Stimulated activated CD8-positive, alpha-beta memory T cell treated with anti-CD3 and anti-CD28 coated beads, Interleukin-2, amount 100 ng/mL, for 48 hours (primary cell): ENCODE results near the gene SIVA1.

Experiments used
- DNase-seq, 2 donors: peaks; one replicate each; pipeline ENCODE4 v3.0.0-alpha.2; 2020; ENCODE audit warnings: low read depth in 2 of 2

Gene SIVA1, protein sequence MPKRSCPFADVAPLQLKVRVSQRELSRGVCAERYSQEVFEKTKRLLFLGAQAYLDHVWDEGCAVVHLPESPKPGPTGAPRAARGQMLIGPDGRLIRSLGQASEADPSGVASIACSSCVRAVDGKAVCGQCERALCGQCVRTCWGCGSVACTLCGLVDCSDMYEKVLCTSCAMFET

DNA sequence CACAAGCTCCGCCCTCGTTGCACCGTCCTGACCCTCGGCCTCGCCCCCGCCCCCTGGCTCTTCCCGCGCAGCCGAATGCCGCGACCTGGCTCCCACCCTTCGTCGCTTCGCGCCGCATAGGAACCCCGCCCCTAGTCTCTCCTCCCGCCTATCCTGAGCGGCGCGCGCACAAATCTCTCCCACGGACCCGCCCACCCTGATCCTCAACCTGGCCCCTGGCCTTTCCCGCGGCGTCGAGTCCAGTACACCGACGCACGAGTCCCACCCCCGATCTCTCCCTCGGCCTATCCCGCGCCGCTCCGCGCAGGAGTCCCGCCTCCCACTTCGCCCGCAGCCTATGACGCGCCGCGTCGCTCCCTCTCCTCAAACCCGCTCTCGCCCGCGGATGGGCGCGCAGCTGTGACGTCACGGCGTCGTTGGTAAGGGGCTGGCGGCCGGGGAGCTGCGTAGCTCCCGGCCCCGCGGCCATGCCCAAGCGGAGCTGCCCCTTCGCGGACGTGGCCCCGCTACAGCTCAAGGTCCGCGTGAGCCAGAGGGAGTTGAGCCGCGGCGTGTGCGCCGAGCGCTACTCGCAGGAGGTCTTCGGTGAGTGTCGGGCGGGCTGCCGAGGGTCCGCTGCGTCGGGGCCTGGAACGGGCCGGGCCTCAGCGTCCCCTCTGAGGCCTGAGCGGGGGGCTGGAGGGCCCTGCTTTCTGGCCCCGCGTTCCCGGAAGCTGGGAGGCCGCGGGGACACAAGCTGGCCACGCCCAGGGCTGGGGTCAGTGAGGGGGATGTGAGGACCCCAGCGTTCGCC, at the start of gene SIVA1:
TSS of gene SIVA1 (plus strand) at position 413 of the 793 bp plus-strand sequence. CDS start at position 468, 55 bp downstream.
- DNase-seq = peak; percentile 99 to 100

DNA sequence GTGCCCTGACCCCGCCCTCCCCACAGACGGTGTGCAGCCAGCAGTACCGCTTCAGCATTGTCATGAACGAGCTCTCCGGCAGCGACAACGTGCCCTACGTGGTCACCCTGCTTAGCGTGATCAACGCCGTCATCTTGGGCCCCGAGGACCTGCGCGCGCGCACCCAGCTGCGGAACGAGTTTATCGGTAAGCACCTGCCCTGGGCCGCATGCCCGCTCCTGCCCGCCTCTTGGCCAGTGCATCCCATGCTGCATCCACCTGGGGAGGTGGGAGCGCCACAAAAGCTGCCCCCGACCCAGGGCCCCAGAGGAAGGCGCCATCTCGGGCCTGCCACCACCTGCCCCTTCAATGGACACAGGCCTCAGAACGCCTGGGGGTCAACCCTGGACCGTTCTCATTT, 49.7 kb upstream of the SIVA1 start:
- DNase-seq = no peak

DNA sequence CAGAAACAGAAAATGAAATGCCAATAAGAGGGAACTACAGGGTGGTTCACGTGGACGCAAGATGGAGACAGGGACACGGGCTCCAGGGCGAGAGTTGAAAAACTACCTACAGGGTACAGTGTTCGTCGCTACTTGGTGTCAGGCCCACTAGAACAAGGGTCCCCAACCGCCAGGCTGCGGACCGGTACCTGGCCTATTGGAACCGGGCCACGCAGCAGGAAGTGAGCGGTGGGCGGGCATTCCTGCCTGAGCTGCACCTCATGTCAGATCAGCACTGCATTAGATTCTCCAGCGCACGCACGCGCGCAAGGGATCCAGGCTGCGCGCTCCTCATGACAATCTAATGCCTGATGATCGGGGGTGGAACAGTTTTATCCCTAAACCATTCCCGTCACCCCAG, 48.7 kb upstream of the SIVA1 start:
- DNase-seq = no peak

DNA sequence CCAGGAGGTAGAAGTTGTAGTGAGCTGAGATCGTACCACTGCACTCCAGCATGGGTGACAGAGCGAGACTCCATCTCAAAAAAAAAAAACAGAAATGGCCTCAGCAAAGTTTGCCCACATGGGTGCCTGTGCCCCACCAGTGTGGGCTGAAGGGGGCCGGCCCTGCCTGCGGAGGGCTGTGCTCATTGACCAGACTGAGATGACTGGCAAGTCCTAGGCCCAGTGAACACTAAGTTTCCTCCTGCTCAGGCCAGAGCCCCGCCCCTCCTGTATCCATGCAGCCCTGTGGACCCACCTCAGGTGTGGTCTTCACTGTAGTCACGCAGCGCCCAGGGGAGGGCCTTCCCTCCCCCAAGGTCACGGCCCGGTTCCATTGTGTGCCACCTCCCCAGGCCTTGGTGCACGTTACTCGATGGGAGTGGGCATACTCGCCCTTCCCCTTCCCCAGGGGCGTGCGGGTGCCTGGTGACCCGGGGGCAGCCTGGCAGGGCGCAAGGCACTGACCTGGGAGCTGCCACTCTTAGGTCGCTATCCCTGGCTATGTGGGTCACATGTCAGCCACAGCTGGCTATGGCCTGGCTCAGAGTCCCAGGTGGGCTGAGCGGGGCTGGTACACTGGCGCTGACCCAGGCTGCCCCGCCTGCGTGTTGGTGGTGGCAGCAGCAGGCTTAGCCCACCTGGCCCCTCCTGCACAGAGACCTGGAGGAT, 47.5 kb upstream of the SIVA1 start:
- no peak for DNase-seq

DNA sequence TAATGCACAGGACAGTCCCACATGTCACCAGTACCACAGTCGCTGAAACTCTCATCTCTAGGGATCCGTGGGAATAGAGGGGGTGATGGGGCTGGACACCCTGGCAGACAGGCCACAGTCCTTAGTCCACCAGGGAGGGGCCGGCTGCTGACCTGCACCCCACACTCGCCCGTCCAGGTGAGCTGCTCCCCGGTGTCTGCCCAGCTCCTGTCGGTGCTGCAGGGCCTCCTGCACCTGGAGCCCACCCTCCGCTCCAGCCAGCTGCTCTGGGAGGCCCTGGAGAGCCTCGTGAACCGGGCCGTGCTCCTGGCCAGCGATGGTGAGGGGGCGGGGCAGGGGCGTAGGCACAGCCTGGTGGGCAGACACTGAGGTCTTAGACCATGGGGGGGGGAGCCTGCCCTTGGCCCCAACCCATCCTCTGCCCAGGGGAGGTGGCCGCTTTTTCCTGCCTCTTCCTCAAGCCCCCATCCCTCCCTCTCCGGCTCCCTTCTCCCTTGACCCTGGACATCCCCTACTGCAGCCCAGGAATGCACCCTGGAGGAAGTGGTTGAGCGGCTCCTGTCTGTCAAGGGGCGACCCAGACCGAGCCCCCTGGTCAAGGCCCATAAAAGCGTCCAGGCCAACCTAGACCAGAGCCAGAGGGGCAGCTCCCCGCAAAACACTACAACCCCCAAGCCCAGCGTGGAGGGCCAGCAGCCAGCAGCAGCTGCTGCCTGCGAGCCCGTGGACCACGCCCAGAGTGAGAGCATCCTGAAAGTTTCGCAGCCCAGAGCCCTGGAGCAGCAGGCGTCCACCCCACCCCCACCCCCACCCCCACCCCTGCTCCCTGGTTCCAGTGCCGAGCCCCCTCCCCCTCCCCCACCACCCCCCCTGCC, 46.0 kb upstream of the SIVA1 start:
- DNase-seq = no peak

DNA sequence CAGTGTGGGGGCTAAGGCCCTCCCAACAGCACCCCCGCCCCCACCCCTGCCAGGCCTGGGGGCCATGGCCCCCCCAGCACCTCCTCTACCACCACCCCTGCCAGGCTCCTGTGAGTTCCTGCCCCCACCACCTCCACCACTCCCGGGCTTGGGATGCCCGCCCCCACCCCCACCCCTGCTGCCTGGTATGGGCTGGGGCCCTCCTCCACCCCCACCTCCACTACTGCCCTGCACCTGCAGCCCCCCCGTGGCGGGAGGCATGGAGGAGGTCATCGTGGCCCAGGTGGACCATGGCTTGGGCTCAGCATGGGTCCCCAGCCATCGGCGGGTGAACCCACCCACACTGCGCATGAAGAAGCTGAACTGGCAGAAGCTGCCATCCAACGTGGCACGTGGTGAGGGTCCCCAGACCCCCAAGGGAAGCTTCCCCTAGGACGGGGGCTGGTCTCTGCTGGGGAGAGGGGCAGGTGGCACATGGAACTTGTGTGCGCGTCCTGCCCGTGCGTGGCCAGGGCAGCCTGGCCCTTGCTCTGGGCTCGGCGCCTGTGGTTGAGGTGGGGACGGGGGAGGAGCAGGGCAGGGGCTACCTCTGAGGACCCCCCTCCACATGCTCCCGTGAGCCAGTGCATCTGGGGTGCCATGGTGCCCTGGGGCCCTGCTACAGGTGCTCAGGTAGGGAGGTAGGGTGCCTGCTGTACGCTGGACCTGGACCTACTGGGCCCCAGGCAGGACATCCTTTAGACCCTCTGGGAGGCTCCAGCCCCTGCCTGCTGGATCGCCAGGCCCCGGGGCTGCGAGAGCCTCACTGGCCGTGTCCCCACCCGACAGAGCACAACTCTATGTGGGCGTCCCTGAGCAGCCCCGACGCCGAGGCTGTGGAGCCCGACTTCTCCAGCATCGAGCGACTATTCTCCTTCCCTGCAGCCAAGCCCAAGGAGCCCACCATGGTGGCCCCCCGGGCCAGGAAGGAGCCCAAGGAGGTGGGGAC, 45.0 kb upstream of the SIVA1 start:
- DNase-seq = no peak

DNA sequence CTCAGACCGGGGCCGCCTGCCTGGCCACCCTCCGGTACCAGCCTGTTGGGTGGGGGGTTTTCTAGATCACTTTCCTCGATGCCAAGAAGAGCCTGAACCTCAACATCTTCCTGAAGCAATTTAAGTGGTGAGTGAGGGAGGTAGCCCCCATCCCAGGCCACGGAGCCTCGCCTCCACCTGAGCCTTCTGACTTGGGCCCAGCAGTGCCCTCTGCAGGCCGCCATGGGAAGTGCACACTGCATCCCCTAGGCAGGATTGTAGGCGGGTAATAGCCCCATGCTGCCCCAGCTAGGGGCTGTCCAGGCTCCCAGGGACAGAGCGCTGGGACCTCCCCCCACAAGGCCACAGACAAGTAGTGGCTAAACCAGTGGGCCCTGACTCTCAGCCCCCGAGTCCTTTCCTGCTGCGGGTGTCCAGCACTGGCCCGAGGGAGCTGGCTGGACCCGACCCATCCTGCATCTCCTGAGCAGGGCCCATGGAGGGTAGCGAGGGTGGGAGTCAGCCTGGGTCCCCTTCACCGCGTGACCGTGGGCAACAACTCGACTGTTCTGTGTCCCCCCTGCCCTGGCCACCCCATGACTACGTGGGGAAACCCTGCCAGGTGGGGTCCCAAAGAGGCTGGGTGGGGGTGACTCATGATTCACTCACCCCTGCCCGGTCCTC, 44.2 kb upstream of the SIVA1 start:
- DNase-seq = peak; percentile 53 to 57

DNA sequence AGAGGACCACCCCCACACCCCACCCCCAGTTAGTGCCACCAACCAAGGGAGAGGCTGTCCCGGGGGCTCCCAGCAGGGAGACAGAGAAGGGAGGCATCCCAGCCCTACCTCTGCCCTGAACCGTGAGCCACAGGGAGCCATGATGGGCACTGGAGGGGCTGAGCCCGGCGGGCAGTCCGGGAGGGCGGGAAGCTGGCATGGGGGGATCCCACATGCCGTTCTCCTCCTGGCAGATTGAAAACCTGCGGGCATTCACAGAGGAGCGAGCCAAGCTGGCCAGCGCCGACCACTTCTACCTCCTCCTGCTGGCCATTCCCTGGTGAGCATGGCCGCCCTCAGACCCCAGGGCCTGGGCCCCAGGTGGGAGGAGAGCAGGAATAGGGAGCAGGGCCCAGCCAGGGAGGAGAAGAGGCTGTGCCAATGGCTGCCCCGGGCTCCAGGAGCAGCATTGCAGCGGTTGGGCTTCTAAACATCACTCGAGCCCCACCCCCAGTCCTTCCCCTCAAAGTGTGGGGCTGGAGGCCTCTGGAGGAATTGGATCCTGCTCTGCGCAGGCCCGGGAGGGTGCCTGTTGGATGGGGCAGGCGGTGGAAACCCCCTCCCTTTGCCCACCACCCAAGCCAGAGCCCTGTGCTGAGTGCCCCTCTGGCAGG, 43.4 kb upstream of the SIVA1 start:
- DNase-seq = no peak

DNA sequence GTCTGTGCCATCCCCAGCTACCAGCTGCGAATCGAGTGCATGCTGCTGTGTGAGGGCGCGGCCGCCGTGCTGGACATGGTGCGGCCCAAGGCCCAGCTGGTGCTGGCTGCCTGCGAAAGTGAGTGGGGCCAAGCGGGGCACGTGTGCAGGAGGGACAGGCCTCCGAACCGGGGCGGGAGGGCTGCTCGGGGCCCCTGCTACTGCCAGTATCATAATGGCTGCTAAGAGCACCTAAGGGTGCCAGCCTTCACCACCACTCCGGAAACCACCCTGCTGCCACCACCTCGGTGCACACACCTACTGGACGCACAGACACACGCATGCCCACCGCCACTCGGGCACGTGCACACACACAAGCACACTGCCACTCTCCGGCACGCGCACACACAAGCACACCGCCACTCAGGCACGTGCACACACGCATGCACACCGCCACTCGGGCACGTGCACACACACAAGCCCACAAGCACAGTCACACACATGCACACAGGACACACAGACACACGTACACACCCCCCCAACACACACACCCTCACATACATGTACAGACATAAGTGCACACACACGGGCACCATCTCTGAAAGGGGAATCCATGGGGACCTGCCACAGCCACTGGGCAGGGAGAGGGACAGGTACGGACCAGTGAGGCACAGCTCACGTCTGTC, 42.7 kb upstream of the SIVA1 start:
- no peak for DNase-seq

DNA sequence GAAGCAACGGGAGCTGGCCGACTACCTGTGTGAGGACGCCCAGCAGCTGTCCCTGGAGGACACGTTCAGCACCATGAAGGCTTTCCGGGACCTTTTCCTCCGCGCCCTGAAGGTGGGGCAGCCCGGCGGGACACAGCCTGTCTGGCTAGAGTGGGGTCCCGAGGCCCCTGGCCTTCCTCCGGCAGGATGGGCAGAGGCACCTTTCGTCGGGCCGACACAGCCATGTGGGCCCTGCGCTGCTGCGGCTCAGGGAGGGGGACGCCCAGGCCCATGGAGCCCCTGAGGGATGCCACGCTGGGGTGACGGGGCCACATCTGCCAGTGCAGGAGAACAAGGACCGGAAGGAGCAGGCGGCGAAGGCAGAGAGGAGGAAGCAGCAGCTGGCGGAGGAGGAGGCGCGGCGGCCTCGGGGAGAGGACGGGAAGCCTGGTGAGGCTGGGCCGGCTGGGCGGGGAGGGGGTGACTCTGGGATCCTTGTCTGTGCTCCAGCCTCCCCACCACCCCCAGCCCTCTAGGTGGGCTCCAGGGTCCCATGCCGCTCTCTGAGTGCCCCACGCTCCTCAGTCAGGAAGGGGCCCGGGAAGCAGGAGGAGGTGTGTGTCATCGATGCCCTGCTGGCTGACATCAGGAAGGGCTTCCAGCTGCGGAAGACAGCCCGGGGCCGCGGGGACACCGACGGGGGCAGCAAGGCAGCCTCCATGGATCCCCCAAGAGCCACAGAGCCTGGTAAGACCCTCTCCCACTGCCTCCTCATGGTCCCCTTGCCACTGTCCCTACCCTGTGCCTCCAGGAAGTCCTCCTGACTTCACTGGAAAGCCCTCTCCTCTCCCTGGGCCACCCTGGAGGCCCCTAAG, 39.8 kb upstream of the SIVA1 start:
- no peak for DNase-seq

DNA sequence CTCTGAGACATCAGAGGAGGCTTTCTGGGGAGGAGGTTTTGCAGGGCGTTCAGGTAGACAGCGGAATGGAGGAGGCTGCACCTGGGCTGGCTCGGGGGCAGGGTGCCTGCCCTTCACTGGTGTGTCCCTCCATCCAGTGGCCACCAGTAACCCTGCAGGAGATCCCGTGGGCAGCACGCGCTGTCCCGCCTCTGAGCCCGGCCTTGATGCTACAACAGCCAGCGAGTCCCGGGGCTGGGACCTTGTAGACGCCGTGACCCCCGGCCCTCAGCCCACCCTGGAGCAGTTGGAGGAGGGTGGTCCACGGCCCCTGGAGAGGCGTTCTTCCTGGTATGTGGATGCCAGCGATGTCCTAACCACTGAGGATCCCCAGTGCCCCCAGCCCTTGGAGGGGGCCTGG, 38.9 kb upstream of the SIVA1 start:
- no peak for DNase-seq

DNA sequence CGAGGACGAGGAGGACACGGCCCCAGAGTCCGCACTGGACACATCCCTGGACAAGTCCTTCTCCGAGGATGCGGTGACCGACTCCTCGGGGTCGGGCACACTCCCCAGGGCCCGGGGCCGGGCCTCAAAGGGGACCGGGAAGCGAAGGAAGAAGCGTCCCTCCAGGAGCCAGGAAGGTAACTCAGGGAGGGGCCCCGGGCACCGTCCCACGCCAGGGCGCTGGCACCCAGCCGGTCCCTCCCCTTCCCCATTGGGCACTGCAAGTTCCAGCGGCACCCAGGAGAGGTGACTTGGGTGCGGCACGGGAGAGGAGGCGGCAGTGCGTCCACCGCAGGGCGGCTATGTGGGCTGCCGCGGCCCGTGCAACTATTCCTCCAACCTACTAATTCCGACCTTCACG, 38.3 kb upstream of the SIVA1 start:
- no peak for DNase-seq

DNA sequence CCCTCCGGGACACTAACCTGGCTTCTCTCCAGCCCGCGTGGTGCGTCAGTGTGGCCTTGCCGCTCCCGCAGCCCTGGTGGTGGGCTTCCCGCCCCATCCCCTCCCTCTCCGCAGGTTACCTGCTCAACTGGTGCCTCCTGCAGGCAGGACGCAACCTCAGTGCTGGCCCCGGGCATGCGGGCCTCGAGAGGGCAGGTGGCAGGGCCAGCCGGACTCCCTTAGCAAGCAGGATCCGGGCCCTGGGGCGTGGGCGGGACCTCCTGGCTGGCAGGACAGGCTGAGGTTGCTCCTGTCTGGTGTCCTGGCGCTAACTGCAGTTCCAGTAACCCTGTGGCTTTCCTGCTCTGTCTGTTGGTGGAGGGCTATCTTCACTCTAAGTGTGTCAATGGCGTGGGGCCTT, 37.5 kb upstream of the SIVA1 start:
- DNase-seq = no peak

DNA sequence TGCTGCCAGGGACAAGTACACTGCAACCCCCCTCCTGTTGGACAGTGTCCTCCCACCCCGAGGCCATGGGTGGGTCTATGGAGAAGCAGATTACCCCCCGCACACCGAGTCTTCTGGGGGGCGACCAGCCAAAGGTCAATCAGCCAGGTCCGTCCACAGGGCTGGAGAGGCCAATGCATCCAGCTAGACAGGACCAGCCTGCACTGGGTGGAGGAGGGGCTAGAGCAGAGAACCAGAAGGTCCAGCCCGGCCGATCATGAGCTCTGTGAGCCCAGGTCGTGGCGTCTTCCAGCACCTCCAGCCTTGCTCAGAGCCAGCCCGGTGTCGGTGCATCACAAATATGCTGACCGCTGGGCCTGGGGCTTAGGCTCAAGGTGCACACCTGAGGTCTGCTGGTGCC, 37.1 kb upstream of the SIVA1 start:
- DNase-seq = no peak

DNA sequence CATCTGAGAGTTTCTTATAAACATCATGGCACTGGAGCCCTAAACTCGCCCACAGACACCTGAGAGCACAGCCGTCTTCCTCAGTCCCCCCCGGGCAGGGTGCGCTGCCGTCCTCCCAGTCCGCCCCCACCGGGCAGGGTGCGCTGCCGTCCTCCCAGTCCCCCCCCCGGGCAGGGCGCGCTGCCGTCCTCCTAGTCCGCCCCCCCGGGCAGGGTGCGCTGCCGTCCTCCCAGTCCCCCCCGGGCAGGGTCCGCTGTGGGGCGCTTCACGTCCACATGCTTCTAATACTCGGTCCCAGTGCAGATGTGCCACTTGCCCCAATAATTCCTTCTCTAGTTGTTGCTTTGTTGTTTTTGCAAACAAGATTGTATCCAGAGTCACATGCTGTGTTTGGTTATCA, 35.8 kb upstream of the SIVA1 start:
- no peak for DNase-seq

DNA sequence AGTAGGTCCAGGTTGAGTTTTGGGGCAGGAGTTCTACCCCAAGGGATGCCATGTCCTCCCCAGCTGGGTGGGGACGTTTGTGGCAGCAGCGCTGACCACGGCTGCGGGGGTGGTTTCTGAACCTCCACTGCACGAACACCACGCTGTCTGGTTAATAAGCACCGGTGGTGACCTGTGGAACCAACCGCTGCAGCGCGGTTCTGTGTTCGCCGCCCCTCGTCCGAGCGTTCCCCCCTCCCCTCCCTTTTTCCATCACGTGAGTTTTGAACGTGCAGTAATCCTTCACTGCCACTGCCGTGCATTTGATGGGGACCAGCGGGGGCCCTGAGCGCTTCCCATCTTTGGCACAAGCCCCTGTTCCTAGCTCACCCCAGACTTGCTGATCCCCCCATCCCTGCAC, 35.3 kb upstream of the SIVA1 start:
- DNase-seq = no peak

DNA sequence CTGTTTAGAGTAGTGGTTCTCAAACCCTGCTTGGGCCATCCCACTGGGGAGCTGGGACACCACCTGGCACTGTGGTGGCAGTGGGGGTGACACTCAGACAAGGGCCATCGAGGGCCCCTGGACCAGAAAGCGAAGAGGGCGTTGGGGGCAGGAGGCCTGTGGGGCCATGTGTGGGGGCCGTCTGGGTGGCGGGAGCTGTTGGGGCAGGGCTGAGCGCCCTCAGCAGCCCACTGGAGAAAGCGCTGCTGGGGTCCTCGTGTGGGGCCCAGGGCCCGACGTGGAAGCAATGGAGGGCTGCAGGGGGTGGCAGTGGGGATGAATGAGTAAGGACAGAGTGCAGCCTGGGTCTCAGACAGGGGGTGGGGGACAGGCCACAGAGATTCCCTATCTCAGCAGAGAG, 34.8 kb upstream of the SIVA1 start:
- DNase-seq = no peak

DNA sequence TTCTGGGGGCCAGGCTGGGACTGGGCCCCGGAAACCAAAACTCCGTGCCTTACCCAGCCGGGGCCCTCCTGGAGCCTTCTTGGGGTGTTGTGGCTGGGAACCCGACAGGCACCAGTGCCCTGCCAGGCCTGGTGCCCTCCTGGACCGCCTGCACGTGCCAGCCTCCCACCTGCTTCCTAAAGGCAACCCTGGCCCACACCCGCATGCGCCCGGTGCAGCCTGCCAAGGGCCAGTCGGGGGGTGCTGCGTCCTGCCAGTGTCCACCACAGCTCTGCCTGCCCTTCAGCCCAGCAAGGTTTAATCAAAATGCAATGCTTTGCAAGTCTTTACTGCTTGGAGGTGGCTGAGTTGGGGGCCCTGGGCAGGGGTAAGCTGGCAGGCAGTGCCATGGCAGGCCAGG, 34.1 kb upstream of the SIVA1 start:
- no peak for DNase-seq
